ENCODE results near the gene MON1A.

Gene MON1A

DNA sequence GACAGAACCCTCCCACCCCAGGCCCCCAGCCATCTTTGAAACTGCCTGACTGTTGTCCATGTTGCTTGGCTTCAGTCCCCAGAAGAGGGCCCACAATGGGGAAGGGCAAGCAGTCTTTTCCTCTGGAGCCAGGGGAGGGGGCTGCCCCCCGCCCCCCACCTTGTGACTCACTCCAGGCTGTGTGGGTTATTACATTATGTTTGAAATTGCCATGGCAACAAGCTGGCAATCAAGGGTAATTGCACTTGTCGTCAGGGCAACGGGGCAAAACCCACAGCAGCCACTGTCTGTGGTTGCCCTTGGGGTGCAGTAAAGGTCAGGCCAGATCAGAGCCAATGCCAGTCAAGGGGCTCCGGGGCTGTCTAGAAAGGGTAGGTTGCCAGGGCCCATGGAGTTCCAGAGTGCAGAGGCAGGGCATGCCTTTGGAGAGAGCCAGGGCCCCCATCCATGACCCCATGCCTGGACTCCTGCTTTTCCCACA lies 56.8 kb downstream of the MON1A start:
- no peak for DNase-seq (ENCODE audit: low spot score)
- no peak overlapping the region for H3K27ac ChIP-seq
- ChIA-PET POLR2A (ENCODE audit: low non-redundant PET) (no interaction called here), CTCF (no interaction called here)
- TF ChIP-seq CTCF (conservative IDR thresholded peaks at IDR 0.05; ENCODE audit: low read depth): no peak

GRCh38 chr3:49871531-49872153 lies 58.0 kb downstream of the MON1A start:
- no peak for TF ChIP-seq CTCF (conservative IDR thresholded peaks at IDR 0.05; ENCODE audit: low read depth)
- CTCF ChIA-PET: interaction anchor here (0.6 kb wide), 2 partner anchors 26 to 191 kb away, joined by 3 to 5 read pairs; no protein-coding TSS in a partner anchor
- H3K27ac ChIP-seq: no peak overlapping the region
- no peak for DNase-seq (ENCODE audit: low spot score)
- POLR2A ChIA-PET (ENCODE audit: low non-redundant PET): no interaction called here

DNA sequence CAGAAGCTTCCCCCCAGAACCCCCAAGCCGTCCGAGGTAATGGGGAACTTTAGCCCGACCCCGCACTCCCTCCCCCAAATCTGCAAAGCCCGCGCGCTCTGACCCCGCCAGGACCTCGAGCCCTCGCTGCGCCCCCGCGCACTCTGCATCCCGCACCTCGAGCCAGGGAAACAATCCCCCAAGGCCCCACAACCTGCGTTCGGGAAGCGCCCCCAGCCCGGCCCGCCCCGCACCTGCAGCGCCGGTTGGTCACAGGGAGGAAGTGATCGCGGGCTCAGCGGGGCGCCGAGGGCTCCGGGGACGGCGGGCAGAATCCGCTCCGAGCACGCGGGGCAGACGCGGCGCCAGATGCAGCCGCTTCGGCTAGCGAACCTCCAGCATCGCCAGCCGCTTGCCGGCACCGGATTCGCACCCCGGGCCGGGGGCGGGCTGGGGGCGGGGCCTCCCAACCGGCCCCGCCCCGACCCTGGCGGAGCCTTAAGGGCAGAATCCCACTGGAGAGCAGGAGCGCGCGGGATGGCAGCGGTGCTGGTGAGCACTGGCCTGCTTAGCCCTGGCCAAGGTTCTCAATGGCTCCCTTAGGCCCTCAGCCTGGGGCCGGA lies 60.0 kb downstream of the MON1A start, which contains the start of gene CAMKV:
CAMKV (minus strand) TSS at position 382 of the 602 bp plus-strand sequence. CDS start 7,518 bp downstream, outside the sequence.
- ChIA-PET CTCF (interaction anchor here (0.6 kb wide), 1 partner anchor 53 kb away, joined by 4 read pairs; no protein-coding TSS in a partner anchor), POLR2A (ENCODE audit: low non-redundant PET) (no interaction called here)
- no peak for DNase-seq (ENCODE audit: low spot score)
- TF ChIP-seq CTCF (conservative IDR thresholded peaks at IDR 0.05; ENCODE audit: low read depth): no peak
- no peak within 1 kb of the TSS for H3K27ac ChIP-seq

- no peak for TF ChIP-seq CTCF (conservative IDR thresholded peaks at IDR 0.05; ENCODE audit: low read depth)
- POLR2A ChIA-PET (ENCODE audit: low non-redundant PET): no interaction called here
- CTCF ChIA-PET: interaction anchor here (0.6 kb wide), 1 partner anchor 52 kb away, joined by 4 read pairs; no protein-coding TSS in a partner anchor
- no peak for DNase-seq (ENCODE audit: low spot score)
- no peak overlapping the region for H3K27ac ChIP-seq
Observed at GRCh38 chr3:49868862-49869466, 60.6 kb downstream of the MON1A start.

GRCh38 chr3:49867871-49868321 lies 61.7 kb downstream of the MON1A start:
- POLR2A ChIA-PET (ENCODE audit: low non-redundant PET): no interaction called here
- CTCF ChIA-PET: no interaction called here

More at GRCh38 chr3:49867871-49868321, 61.7 kb downstream of the MON1A start:
- TF ChIP-seq CTCF (conservative IDR thresholded peaks at IDR 0.05; ENCODE audit: low read depth): no peak
- no peak overlapping the region for H3K27ac ChIP-seq
- no peak for DNase-seq (ENCODE audit: low spot score)

Measured in RWPE1 (cell line).